Measurements from ENCODE around the gene TMEM91. TPM values are rescaled to one million over a fixed set of nuclear protein-coding genes. Genes with fewer than 3 reads are reported as not detected.
"Not testable (repeated sequence)": the region's sequence is repeated elsewhere in the genome, so short reads cannot be mapped to it uniquely, and the experiment has no call there.

TMEM91 gene
- total RNA-seq, 1 donor from 2014 or later, result 3.5 TPM

- TF ChIP-seq CTCF (conservative IDR thresholded peaks at IDR 0.05; ENCODE audit: low read depth, low read length), result no peak
- DNase-seq (ENCODE audit: low read depth), result no peak
- H3K4me3 ChIP-seq (ENCODE audit: low read depth, low read length), result no peak overlapping the region
These were observed 1.8 kb downstream of the TMEM91 start for GRCh38 chr19:41377977-41378709.

GRCh38 chr19:41381536-41381935 lies 5.2 kb downstream of the TMEM91 start:
- not testable (repeated sequence) for DNase-seq (ENCODE audit: low read depth); H3K4me3 ChIP-seq (ENCODE audit: low read depth, low read length)

- no peak for TF ChIP-seq CTCF (conservative IDR thresholded peaks at IDR 0.05; ENCODE audit: low read depth, low read length)
- DNase-seq (ENCODE audit: low read depth), result no peak
- no peak overlapping the region for H3K4me3 ChIP-seq (ENCODE audit: low read depth, low read length)
These were observed 8.0 kb downstream of the TMEM91 start for GRCh38 chr19:41384351-41384750.

GRCh38 chr19:41386442-41386841 lies 10.1 kb downstream of the TMEM91 start:
- TF ChIP-seq CTCF (conservative IDR thresholded peaks at IDR 0.05; ENCODE audit: low read depth, low read length), result no peak
- H3K4me3 ChIP-seq (ENCODE audit: low read depth, low read length), result no peak overlapping the region
- no peak for DNase-seq (ENCODE audit: low read depth)

- no peak for DNase-seq (ENCODE audit: low read depth)
- no peak for TF ChIP-seq CTCF (conservative IDR thresholded peaks at IDR 0.05; ENCODE audit: low read depth, low read length)
- no peak overlapping the region for H3K4me3 ChIP-seq (ENCODE audit: low read depth, low read length)
These were observed 15.3 kb downstream of the TMEM91 start for GRCh38 chr19:41391618-41392017.

- DNase-seq (ENCODE audit: low read depth), result no peak
- no peak for TF ChIP-seq CTCF (conservative IDR thresholded peaks at IDR 0.05; ENCODE audit: low read depth, low read length)
- no peak overlapping the region for H3K4me3 ChIP-seq (ENCODE audit: low read depth, low read length)
These were observed 16.4 kb downstream of the TMEM91 start for GRCh38 chr19:41392775-41393174.

GRCh38 chr19:41395355-41395754 lies 19.0 kb downstream of the TMEM91 start:
- TF ChIP-seq CTCF (conservative IDR thresholded peaks at IDR 0.05; ENCODE audit: low read depth, low read length), result no peak
- no peak for DNase-seq (ENCODE audit: low read depth)
- H3K4me3 ChIP-seq (ENCODE audit: low read depth, low read length), result no peak overlapping the region
